ENCODE data around the gene ARHGAP24.

DNA sequence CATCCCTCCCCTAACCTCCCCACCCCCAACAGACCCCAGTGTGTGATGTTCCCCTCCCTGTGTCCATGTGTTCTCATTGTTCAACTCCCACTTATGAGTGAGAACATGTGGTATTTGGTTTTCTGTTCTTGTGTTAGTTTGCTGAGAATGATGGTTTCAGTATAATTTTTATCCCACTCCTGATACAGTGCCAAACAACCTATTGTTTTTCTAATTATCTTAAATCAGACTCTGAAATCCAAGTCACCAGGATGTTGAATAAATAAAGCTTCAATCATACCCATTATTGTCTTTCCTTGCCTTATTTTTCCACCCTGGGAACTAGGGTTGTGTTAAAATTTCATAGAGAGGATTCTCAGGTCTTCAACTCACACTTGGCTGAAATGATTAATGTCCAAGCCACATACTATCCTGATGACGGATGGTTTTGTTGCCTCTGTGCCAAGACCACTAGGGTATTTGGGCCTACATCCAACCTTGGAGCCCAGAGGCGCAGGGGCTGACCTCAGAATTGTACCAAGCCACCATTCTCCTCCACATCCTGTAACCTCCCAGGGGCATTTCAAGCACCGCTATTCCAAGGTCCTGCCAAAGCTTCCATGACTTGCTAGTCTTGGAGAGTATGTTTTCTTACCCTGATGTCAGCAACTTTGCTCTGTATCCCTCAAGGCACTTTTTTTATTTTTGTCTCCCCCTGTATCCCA is 332.4 kb downstream of the ARHGAP24 start:
- TF ChIP-seq, protein P1, sequence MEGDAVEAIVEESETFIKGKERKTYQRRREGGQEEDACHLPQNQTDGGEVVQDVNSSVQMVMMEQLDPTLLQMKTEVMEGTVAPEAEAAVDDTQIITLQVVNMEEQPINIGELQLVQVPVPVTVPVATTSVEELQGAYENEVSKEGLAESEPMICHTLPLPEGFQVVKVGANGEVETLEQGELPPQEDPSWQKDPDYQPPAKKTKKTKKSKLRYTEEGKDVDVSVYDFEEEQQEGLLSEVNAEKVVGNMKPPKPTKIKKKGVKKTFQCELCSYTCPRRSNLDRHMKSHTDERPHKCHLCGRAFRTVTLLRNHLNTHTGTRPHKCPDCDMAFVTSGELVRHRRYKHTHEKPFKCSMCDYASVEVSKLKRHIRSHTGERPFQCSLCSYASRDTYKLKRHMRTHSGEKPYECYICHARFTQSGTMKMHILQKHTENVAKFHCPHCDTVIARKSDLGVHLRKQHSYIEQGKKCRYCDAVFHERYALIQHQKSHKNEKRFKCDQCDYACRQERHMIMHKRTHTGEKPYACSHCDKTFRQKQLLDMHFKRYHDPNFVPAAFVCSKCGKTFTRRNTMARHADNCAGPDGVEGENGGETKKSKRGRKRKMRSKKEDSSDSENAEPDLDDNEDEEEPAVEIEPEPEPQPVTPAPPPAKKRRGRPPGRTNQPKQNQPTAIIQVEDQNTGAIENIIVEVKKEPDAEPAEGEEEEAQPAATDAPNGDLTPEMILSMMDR (IDR thresholded peaks at IDR 0.05) = no peak
- TF ChIP-seq POLR2A (IDR thresholded peaks at IDR 0.05) = no peak
